Hindlimb muscle (tissue), 1 donor: ENCODE measurements around the gene CHST1. TPM values are rescaled to one million over a fixed set of nuclear protein-coding genes. Genes with fewer than 3 reads are reported as not detected.

Source experiments
- DNase-seq: peaks from one replicate; pipeline ENCODE4 v3.0.0-alpha.2; 2013
- polyA plus RNA-seq: library from polyadenylated mRNA; unstranded; fragments of 120-200 nt; gene quantifications from one replicate; pipeline ENCODE4 v1.2.1, GENCODE V29; 2013; ENCODE audit not compliant: insufficient read length

The CHST1 gene
- polyA plus RNA-seq, 1 donor, result 24.0 TPM

DNA sequence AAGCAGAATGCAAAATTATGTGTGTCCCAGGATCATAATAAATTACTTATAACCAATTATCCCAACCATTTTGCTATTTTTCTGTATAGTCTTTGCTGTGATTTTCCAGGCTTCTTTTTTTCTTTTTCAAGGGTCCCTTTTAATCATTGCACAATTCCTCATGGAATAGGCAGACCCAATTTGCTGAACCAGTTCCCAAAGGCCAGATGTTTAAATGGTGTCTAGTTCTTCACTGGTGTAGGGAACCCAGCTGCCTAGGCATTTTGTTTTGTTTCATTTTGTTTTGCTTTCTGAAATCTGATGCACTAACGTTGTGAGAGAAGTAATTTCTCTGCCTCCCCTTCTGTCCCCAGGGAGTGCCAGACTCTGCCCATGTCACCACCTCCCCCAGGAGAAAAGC is 60.4 kb downstream of the CHST1 start:
- no peak for DNase-seq

DNA sequence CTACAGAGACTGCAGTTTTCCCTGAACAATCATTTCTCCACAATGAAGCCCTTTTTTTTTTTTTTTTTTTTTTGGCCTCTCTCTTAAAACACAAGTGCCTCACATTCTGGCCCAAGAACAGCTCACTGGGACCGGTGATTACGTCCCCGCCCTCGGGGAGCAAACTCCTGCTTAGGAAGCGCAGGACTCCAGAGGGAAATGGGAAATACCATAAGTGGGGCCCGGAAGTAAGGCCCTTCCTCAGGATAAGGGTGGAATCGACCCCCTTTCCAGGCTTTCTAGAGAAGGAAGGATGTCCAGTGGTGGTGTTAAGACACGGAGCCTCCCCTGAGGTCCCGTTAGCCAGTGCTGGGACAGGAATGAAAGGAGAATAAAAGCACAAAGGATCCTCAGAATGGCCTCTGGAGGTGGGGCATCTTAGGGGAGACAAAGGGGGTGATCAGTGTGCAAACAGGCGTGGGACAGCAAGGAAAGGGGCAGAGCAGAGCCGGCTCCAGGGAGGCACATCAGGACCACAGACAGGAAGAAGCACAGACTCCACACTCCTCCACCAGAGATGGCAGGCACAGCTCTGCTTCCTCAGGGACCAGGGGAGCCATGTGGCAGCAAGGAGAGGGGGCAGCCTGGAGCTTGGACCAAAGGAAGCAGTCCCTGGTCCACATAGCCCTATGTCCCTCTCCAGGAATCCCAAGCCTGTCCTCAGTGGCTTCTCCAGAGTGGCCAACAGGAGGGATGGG is 61.3 kb downstream of the CHST1 start:
- no peak for DNase-seq

DNA sequence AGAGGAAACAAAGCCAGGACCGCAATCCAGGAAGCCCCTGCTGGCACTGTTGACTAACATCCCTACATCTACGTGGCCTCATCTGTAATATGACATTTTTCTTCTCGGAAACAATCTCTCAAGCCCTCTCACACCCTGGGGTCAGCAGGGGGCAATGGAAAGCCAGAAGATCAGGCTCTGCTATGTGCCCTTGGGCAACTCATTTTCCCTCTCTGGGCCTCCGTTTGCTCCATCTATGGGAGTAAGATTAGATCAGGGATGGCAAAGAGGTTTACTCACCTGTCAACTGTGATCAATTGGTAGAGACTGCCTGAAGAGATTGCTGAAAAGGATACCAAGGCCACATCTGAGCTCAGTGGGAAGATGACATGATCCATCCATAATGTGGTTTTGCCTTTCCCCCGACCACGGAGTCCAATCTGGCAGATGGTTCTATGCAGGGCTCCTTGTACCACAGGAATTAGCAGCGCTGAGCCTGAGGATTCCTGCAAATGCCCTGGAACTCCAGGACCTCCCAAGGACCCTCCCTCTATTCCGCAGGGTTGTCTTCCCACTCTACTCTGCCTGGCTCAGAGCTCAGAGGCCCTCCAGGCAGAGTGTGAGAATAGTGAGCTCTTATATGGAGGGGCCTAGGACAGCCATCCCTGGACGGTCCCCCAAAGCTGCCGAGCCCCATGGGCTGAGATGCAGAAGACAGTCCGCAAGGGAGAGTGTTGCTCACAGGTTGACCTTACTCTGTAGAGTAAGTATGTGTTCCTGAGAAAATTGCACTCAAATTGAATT is 66.1 kb downstream of the CHST1 start:
- DNase-seq, result no peak

Other genes starting within 250 kb of the CHST1 start
- 8.0 TPM for gene SLC35C1, start 139.5 kb upstream of the CHST1 start, polyA plus RNA-seq
- gene CRY2, start 181.9 kb upstream of the CHST1 start, polyA plus RNA-seq, result 30.7 TPM
- gene MAPK8IP1, start 220.0 kb upstream of the CHST1 start, polyA plus RNA-seq, result 50.0 TPM
- 0.26 TPM for gene FREY1, start 241.6 kb upstream of the CHST1 start, polyA plus RNA-seq